CD4-positive, CD25-positive, alpha-beta regulatory T cell (primary cell): ENCODE measurements around the gene ATXN10. TPM values are rescaled to one million over a fixed set of nuclear protein-coding genes. Genes with fewer than 3 reads are reported as not detected.

Experiments used
- ATAC-seq, 2 donors: fragments of 150-1000 bp; cut with Tn5 transposase; one replicate each; pipeline ENCODE4 v1.10.0; 2021; ENCODE audit warnings: low read depth in 2 of 2, moderate number of reproducible peaks in 2 of 2, moderate library complexity in 1 of 2
- DNase-seq, 3 donors: peaks; one replicate each; pipeline versions ENCODE4 v3.0.0 to v3.0.0-alpha.2; 2012 to 2022; ENCODE audit warnings: mixed read lengths in 1 of 3
- H3K27ac ChIP-seq: one replicate; pipeline ENCODE4 v1.7.0; 2013; ENCODE audit warnings: mild to moderate bottlenecking, low read length; ENCODE audit not compliant: insufficient read depth, poor library complexity, severe bottlenecking
- H3K27me3 ChIP-seq: one replicate; pipeline ENCODE4 v1.7.0; 2013; ENCODE audit warnings: low read length; ENCODE audit not compliant: control insufficient read depth, insufficient read depth
- H3K36me3 ChIP-seq: one replicate; pipeline ENCODE4 v1.7.0; 2013; ENCODE audit warnings: mild to moderate bottlenecking, low read length, moderate library complexity; ENCODE audit not compliant: control insufficient read depth, insufficient read depth
- H3K4me1 ChIP-seq: 2 replicates; pipeline ENCODE4 v1.7.0; 2013; ENCODE audit warnings: mild to moderate bottlenecking, low read length; ENCODE audit not compliant: insufficient read depth, control insufficient read depth, poor library complexity, severe bottlenecking
- H3K4me3 ChIP-seq: one replicate; pipeline ENCODE4 v1.7.0; 2013; ENCODE audit warnings: low read depth, mild to moderate bottlenecking, low read length, moderate library complexity
- H3K9me3 ChIP-seq, 2 experiments: 1 replicate in 1 of 2; 2 replicates in 1 of 2; pipeline ENCODE4 v1.7.0; 2013; ENCODE audit warnings: low read length in 2 of 2, mild to moderate bottlenecking in 1 of 2, moderate library complexity in 1 of 2; ENCODE audit not compliant: control insufficient read depth in 2 of 2
- H3K27ac Mint-ChIP-seq, 3 donors: one replicate each; pipeline ENCODE4 v1.8.0; 2020 to 2022; ENCODE audit warnings: mild to moderate bottlenecking in 3 of 3, mixed read lengths in 3 of 3, moderate library complexity in 2 of 3
- H3K27me3 Mint-ChIP-seq: one replicate; pipeline ENCODE4 v1.8.0; 2022; ENCODE audit warnings: mild to moderate bottlenecking, mixed read lengths
- H3K36me3 Mint-ChIP-seq: one replicate; pipeline ENCODE4 v1.8.0; 2020; ENCODE audit warnings: mixed read lengths
- H3K4me1 Mint-ChIP-seq, 4 donors: one replicate each; pipeline ENCODE4 v1.8.0; 2020 to 2022; ENCODE audit warnings: mixed read lengths in 4 of 4, mild to moderate bottlenecking in 1 of 4
- H3K4me3 Mint-ChIP-seq, 4 donors: one replicate each; pipeline ENCODE4 v1.8.0; 2020 to 2022; ENCODE audit warnings: mild to moderate bottlenecking in 4 of 4, mixed read lengths in 4 of 4, moderate library complexity in 3 of 4
- H3K9me3 Mint-ChIP-seq, 7 donors: one replicate each; pipeline ENCODE4 v1.8.0; 2020 to 2022; ENCODE audit warnings: mixed read lengths in 7 of 7, mild to moderate bottlenecking in 3 of 7, moderate library complexity in 2 of 7
- polyA plus RNA-seq, 4 donors: library from polyadenylated mRNA; unstranded; fragments of 300-500 nt; fragmentation: Illumina TruSeq; gene quantifications; one replicate each; pipeline ENCODE4 v1.2.3, GENCODE V29; 2021
- total RNA-seq: library from RNA; stranded (reverse); gene quantifications from one replicate; pipeline ENCODE4 v1.2.3, GENCODE V29; 2022

ATXN10 gene
- total and polyA plus RNA-seq, 5 donors from 2014 or later = 61.7 to 107 (median 80.6) TPM

DNA sequence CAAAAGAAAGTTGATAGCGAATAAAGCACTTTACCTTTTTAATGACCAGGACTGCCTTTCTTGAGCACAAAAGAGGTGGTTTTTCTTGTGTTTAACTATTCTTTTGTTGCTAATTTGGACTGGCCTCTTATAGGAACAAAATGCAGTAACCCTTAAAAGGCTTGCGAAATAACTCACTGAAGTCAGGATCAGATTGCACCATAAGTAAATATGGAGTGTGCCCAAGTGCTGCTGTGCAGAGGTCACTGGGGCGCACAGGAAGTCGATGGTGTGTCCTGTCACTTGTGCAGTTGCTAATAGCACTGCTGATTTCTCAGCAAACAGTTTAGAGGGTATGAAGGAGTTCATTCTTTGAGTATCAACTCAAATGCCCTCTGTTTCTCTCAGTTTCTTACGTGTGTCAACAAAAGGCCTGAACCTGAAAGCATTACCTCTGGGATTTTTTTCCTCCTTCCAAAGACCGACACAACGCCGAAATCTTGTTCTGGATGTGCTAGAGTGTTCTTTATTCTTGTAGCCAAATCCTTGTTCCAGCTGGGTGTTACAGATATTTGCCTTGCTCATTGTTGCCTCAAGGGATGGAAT lies 71.3 kb downstream of the ATXN10 start:
- H3K9me3 Mint-ChIP-seq = peaks cover 0 to 3% (median 0%) of the 10 kb centered on the region in 7 donors

DNA sequence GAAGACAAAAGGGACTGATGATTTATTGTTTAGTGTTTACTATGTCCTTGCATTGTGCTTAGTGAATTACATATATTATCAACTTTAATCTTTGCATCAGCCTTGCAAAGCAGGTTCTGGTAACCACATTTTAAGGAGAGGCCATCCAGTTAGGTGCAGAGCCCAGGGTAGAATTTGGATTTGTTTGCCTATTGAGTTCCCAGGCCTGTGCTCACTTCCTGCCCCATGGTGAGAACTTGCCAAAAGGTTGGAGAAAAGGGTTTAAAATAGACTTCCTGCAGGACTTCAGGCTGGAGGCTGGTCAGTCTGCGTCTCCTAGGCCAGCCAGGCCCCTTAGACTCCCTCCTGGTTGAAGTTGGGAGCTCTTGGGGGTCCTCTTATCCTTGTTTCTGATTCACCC lies 72.1 kb downstream of the ATXN10 start:
- Histone ChIP-seq H3K4me3 (no peak overlapping the region), H3K9me3 (no peaks in the 10 kb centered on the region), H3K36me3 (peaks cover 67% of the 10 kb centered on the region), H3K27me3 (no peaks in the 10 kb centered on the region), H3K4me1 (no peaks in the 10 kb centered on the region), H3K27ac (no peak overlapping the region)
- no peak overlapping the region for H3K4me3 Mint-ChIP-seq
- H3K36me3 Mint-ChIP-seq = peaks cover 62% of the 10 kb centered on the region
- ATAC-seq (no peak), DNase-seq (no peak)
- peak overlapping the region in 1 of 3 donors; percentile 3 for H3K27ac Mint-ChIP-seq
- H3K4me1 Mint-ChIP-seq = peaks cover 5 to 23% (median 9%) of the 10 kb centered on the region in 4 donors
- peaks cover 0 to 3% (median 0%) of the 10 kb centered on the region in 7 donors for H3K9me3 Mint-ChIP-seq
- H3K27me3 Mint-ChIP-seq = no peaks in the 10 kb centered on the region

More for the DNA sequence above, 71.3 kb downstream of the ATXN10 start:
- Mint-ChIP-seq H3K27ac (peak overlapping the region in 1 of 3 donors; percentile 3), H3K27me3 (no peaks in the 10 kb centered on the region), H3K4me3 (no peak overlapping the region), H3K36me3 (peaks cover 61% of the 10 kb centered on the region), H3K4me1 (peaks cover 0 to 19% (median 5%) of the 10 kb centered on the region in 4 donors)
- Histone ChIP-seq H3K9me3 (no peaks in the 10 kb centered on the region), H3K4me3 (no peak overlapping the region), H3K27ac (no peak overlapping the region), H3K4me1 (no peaks in the 10 kb centered on the region), H3K27me3 (no peaks in the 10 kb centered on the region), H3K36me3 (peaks cover 74% of the 10 kb centered on the region)
- ATAC-seq = no peak
- DNase-seq = no peak

GRCh38 chr22:45744442-45744841 lies 72.8 kb downstream of the ATXN10 start:
- DNase-seq = no peak
- H3K4me1 Mint-ChIP-seq = peaks cover 5 to 21% (median 9%) of the 10 kb centered on the region in 4 donors
- no peak for ATAC-seq
- H3K36me3 Mint-ChIP-seq = peaks cover 57% of the 10 kb centered on the region
- Histone ChIP-seq H3K4me1 (no peaks in the 10 kb centered on the region), H3K27me3 (no peaks in the 10 kb centered on the region), H3K27ac (no peak overlapping the region), H3K36me3 (peaks cover 64% of the 10 kb centered on the region), H3K9me3 (no peaks in the 10 kb centered on the region), H3K4me3 (no peak overlapping the region)
- H3K27ac Mint-ChIP-seq = no peak overlapping the region
- no peak overlapping the region for H3K4me3 Mint-ChIP-seq
- no peaks in the 10 kb centered on the region for H3K27me3 Mint-ChIP-seq
- peaks cover 0 to 3% (median 0%) of the 10 kb centered on the region in 7 donors for H3K9me3 Mint-ChIP-seq

- Mint-ChIP-seq H3K4me1 (peaks cover 6 to 12% (median 8%) of the 10 kb centered on the region in 4 donors), H3K9me3 (no peaks in the 10 kb centered on the region), H3K36me3 (peaks cover 25% of the 10 kb centered on the region), H3K4me3 (no peak overlapping the region), H3K27ac (peak overlapping the region in 1 of 3 donors; percentile 38), H3K27me3 (no peaks in the 10 kb centered on the region)
- Histone ChIP-seq H3K36me3 (peaks cover 22% of the 10 kb centered on the region), H3K4me3 (no peak overlapping the region), H3K4me1 (no peaks in the 10 kb centered on the region), H3K27me3 (no peaks in the 10 kb centered on the region), H3K9me3 (no peaks in the 10 kb centered on the region), H3K27ac (no peak overlapping the region)
- ATAC-seq (no peak), DNase-seq (no peak)
Measured at GRCh38 chr22:45750626-45751025, 79.0 kb downstream of the ATXN10 start.

- peaks cover 6 to 14% (median 8%) of the 10 kb centered on the region in 4 donors for H3K4me1 Mint-ChIP-seq
- Histone ChIP-seq H3K9me3 (no peaks in the 10 kb centered on the region), H3K4me1 (no peaks in the 10 kb centered on the region), H3K4me3 (no peak overlapping the region), H3K36me3 (peaks cover 19% of the 10 kb centered on the region), H3K27me3 (no peaks in the 10 kb centered on the region), H3K27ac (no peak overlapping the region)
- no peak for DNase-seq
- no peaks in the 10 kb centered on the region for H3K27me3 Mint-ChIP-seq
- H3K36me3 Mint-ChIP-seq = peaks cover 24% of the 10 kb centered on the region
- no peak for ATAC-seq
- H3K27ac Mint-ChIP-seq = no peak overlapping the region
- H3K4me3 Mint-ChIP-seq = no peak overlapping the region
- no peaks in the 10 kb centered on the region for H3K9me3 Mint-ChIP-seq
Measured at GRCh38 chr22:45752036-45752435, 80.4 kb downstream of the ATXN10 start.

GRCh38 chr22:45754822-45755221 lies 83.2 kb downstream of the ATXN10 start:
- Histone ChIP-seq H3K36me3 (peaks cover 16% of the 10 kb centered on the region), H3K9me3 (no peaks in the 10 kb centered on the region), H3K4me3 (no peak overlapping the region), H3K4me1 (no peaks in the 10 kb centered on the region), H3K27me3 (no peaks in the 10 kb centered on the region), H3K27ac (no peak overlapping the region)
- Mint-ChIP-seq H3K27ac (no peak overlapping the region), H3K4me1 (peaks cover 0 to 7% (median 4%) of the 10 kb centered on the region in 4 donors), H3K9me3 (no peaks in the 10 kb centered on the region), H3K27me3 (no peaks in the 10 kb centered on the region), H3K36me3 (peaks cover 29% of the 10 kb centered on the region), H3K4me3 (no peak overlapping the region)
- no peak for ATAC-seq
- no peak for DNase-seq

DNA sequence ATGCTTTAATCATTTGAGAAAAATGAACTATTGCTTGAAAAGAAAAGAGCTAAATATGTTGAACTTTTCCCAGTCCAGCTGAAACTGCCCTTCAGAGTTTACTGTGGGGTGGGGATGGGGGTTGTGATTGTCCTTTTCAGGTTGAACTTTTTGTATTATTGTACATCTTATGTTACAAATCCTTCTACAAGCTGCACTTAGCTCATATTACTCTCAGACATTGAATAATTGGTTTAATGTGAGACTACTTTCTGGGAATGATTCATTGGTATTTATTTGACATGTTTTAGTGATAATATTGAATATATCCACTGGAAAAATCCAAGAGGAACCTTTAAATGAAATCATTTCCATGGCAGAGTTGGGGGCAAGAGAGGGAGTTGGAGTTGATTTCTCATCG lies 84.9 kb downstream of the ATXN10 start:
- no peaks in the 10 kb centered on the region for H3K9me3 ChIP-seq
- H3K4me3 ChIP-seq = no peak overlapping the region
- peaks cover 14% of the 10 kb centered on the region for H3K36me3 ChIP-seq
- no peak overlapping the region for H3K27ac ChIP-seq
- H3K9me3 Mint-ChIP-seq = no peaks in the 10 kb centered on the region
- H3K4me1 Mint-ChIP-seq = peaks cover 0 to 4% (median under 1%) of the 10 kb centered on the region in 4 donors
- H3K27ac Mint-ChIP-seq = peak overlapping the region in 1 of 3 donors; percentile 26
- H3K4me3 Mint-ChIP-seq = no peak overlapping the region
- H3K27me3 ChIP-seq = no peaks in the 10 kb centered on the region
- ATAC-seq = no peak
- peaks cover 34% of the 10 kb centered on the region for H3K36me3 Mint-ChIP-seq
- no peaks in the 10 kb centered on the region for H3K4me1 ChIP-seq
- no peak for DNase-seq
- H3K27me3 Mint-ChIP-seq = no peaks in the 10 kb centered on the region

GRCh38 chr22:45757068-45757467 lies 85.4 kb downstream of the ATXN10 start:
- ATAC-seq = no peak
- Histone ChIP-seq H3K4me1 (no peaks in the 10 kb centered on the region), H3K4me3 (no peak overlapping the region), H3K27ac (no peak overlapping the region), H3K27me3 (no peaks in the 10 kb centered on the region), H3K9me3 (no peaks in the 10 kb centered on the region), H3K36me3 (peaks cover 14% of the 10 kb centered on the region)
- no peak overlapping the region for H3K4me3 Mint-ChIP-seq
- no peaks in the 10 kb centered on the region for H3K27me3 Mint-ChIP-seq
- peaks cover 0 to 4% (median under 1%) of the 10 kb centered on the region in 4 donors for H3K4me1 Mint-ChIP-seq
- H3K36me3 Mint-ChIP-seq = peaks cover 31% of the 10 kb centered on the region
- no peaks in the 10 kb centered on the region for H3K9me3 Mint-ChIP-seq
- no peak for DNase-seq
- no peak overlapping the region for H3K27ac Mint-ChIP-seq
